ENCODE data around the gene MPP3.

GRCh38 chr17:43868226-43868994 lies 35.5 kb upstream of the MPP3 start:
- no peak for TF ChIP-seq EZH2 (IDR thresholded peaks at IDR 0.05; ENCODE audit: low read length)
- TF ChIP-seq, protein P1, sequence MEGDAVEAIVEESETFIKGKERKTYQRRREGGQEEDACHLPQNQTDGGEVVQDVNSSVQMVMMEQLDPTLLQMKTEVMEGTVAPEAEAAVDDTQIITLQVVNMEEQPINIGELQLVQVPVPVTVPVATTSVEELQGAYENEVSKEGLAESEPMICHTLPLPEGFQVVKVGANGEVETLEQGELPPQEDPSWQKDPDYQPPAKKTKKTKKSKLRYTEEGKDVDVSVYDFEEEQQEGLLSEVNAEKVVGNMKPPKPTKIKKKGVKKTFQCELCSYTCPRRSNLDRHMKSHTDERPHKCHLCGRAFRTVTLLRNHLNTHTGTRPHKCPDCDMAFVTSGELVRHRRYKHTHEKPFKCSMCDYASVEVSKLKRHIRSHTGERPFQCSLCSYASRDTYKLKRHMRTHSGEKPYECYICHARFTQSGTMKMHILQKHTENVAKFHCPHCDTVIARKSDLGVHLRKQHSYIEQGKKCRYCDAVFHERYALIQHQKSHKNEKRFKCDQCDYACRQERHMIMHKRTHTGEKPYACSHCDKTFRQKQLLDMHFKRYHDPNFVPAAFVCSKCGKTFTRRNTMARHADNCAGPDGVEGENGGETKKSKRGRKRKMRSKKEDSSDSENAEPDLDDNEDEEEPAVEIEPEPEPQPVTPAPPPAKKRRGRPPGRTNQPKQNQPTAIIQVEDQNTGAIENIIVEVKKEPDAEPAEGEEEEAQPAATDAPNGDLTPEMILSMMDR (optimal IDR thresholded peaks at IDR 0.05 in 1 of 3, IDR thresholded peaks at IDR 0.05 in 1 of 3, conservative IDR thresholded peaks at IDR 0.05 in 1 of 3; ENCODE audit: extremely low read depth in 1 of 3, insufficient read depth in 2 of 3, low read length in 3 of 3), result no peak

All from keratinocyte (primary cell).